ENCODE data around the gene EPHB3. TPM values are rescaled to one million over a fixed set of nuclear protein-coding genes. Genes with fewer than 3 reads are reported as not detected.

The EPHB3 gene
- total and polyA plus RNA-seq, 2 of the 4 experiments (the other 2 are of a cell fraction), result 0.72 to 2.9 TPM

DNA sequence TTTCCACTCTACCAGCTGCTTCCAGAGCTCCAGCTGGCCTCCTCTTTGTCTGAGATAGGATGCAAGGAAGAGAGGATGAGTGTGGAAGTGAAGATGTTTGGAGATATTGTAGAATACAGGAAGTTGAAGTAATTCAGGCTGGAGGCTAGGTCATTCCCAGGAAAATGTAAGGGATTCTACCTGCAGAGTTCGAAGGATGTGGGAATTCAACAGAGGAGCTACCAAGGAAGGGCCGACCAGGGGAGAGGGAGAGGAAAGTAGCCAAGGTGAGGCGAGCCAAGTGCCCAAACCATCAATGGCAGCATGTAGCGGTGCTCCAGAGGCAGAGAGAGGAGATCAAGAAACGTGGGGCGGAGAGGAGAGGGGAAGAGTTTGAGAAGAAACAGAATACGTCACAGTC lies 49.0 kb upstream of the EPHB3 start:
- TF ChIP-seq SMC3 (IDR thresholded peaks at IDR 0.05; ENCODE audit: low read depth, low read length), result no peak
- no peak for TF ChIP-seq FOS (IDR thresholded peaks at IDR 0.05; ENCODE audit: low read depth, low read length)
- Histone ChIP-seq H2BK120ac (ENCODE audit: low read depth, low read length) (no peak overlapping the region), H3K56ac (ENCODE audit: extremely low read depth, insufficient read depth, low read length) (no peak overlapping the region), H4K91ac (ENCODE audit: insufficient read depth, low read depth, low read length) (no peak overlapping the region), H3K4ac (ENCODE audit: low read depth, low read length) (no peak overlapping the region), H3K79me1 (ENCODE audit: low read depth in 1 of 2, low read length in 2 of 2) (no peaks in the 10 kb centered on the region), H3K14ac (replicated peaks; ENCODE audit: low read depth, low read length) (no peak overlapping the region), H2BK20ac (ENCODE audit: low read depth, low read length) (no peak overlapping the region), H3K27me3 (ENCODE audit: control insufficient read depth, insufficient read depth, low read length) (peaks cover 66% of the 10 kb centered on the region), H4K20me1 (ENCODE audit: insufficient read depth, low read length) (no peaks in the 10 kb centered on the region), H3K4me1 (ENCODE audit: control insufficient read depth, insufficient read depth, low read length) (no peaks in the 10 kb centered on the region), H2BK15ac (ENCODE audit: low read depth, low read length) (no peak overlapping the region), H2AK5ac (ENCODE audit: low read depth, low read length) (no peak overlapping the region), H3K36me3 (ENCODE audit: control insufficient read depth, insufficient read depth, low read length) (no peaks in the 10 kb centered on the region), H3K9ac (ENCODE audit: low read depth, low read length) (no peak overlapping the region), H4K8ac (ENCODE audit: low read depth in 2 of 2, low read length in 2 of 2) (no peak overlapping the region), H3K18ac (ENCODE audit: low read depth, low read length) (no peak overlapping the region), H2BK5ac (ENCODE audit: low read depth, low read length, poor library complexity, severe bottlenecking) (no peak overlapping the region), H2AFZ (replicated peaks; ENCODE audit: low read length, poor library complexity) (no peak overlapping the region), H3K9me1 (ENCODE audit: insufficient read depth, low read length) (no peaks in the 10 kb centered on the region), H3K4me2 (ENCODE audit: low read depth, low read length) (no peak overlapping the region), H3K23ac (ENCODE audit: low read depth, low read length) (no peak overlapping the region), H3K4me3 (ENCODE audit: insufficient read depth, low read depth, low read length) (no peak overlapping the region), H4K5ac (ENCODE audit: low read depth, low read length) (no peak overlapping the region), H3K27ac (ENCODE audit: insufficient read depth, low read length) (no peak overlapping the region), H2AK9ac (replicated peaks; ENCODE audit: low read depth, low read length, poor library complexity) (no peak overlapping the region), H3K9me3 (ENCODE audit: control insufficient read depth, insufficient read depth, low read length) (peaks cover 3% of the 10 kb centered on the region; the same call in 1 of the 2 replicates)
- DNase-seq, result no peak
- BruUV-seq (replicated peaks), result no TSS peak
- ATAC-seq (ENCODE audit: low read depth), result no peak
- intact Hi-C loops (cut with micrococcal nuclease), result loop anchor here (1.0 kb wide), 2 partner anchors 95 to 141 kb away; no protein-coding TSS in a partner anchor
- CTCF ChIA-PET, result interaction anchor here (2.4 kb wide), 1 partner anchor 141 kb away, joined by 20 read pairs; no protein-coding TSS in a partner anchor
- WGBS, 2 experiments (ENCODE audit: extremely low coverage in 2 of 2, insufficient read length in 1 of 2), result 80% methylated on average over 2 of the region's 7 CpGs; no CpG with 5 or more reads in 1 of the 2 experiments
- POLR2A ChIA-PET (ENCODE audit: unreplicated experiment), result no interaction called here
- in situ Hi-C loops (cut with MboI; ENCODE audit: low sequenced_read_pairs), result loop anchor here (10.0 kb wide), 1 partner anchor 88 kb away; no protein-coding TSS in a partner anchor
- dilution Hi-C loops (cut with HindIII; ENCODE audit: low sequenced_read_pairs, unreplicated experiment), result no loop called here
